Measurements from ENCODE around the gene PLEK. TPM values are rescaled to one million over a fixed set of nuclear protein-coding genes. Genes with fewer than 3 reads are reported as not detected.
"Not testable (repeated sequence)": the region's sequence is repeated elsewhere in the genome, so short reads cannot be mapped to it uniquely, and the experiment has no call there.

The PLEK gene
- total and polyA plus RNA-seq, 9 of the 15 experiments (the other 6 are each of a cell fraction or from before 2014, with no cell fraction given), result 0.14 to 1.2 (median 0.36) TPM

DNA sequence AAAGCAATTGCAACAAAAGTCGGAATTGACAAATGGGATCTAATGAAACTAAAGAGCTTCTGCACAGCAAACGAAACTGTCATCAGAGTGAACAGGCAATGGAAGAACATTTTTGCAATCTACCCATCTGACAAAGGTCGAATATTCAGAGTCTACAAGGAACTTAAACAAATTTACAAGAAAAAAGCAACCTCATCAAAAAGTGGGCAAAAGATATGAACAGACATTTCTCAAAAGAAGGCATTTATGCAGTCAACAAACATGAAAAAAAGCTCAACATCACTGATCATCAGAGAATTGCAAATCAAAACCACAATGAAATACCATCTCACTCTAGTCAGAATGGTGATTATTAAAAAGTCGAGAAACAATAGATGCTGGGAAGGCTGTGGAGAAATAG, 16.0 kb upstream of the PLEK start:
- H3K36me3 ChIP-seq (ENCODE audit: control insufficient read depth, insufficient read depth, low read length); H3K9ac ChIP-seq (ENCODE audit: insufficient read depth in 1 of 2, low read depth in 2 of 2, low read length in 2 of 2); H3K9me1 ChIP-seq (ENCODE audit: control insufficient read depth, insufficient read depth, low read length); H2AFZ ChIP-seq (ENCODE audit: low read depth, low read length); H3K79me2 ChIP-seq (ENCODE audit: control insufficient read depth, insufficient read depth, low read length); BruUV-seq (replicated peaks); H4K20me1 ChIP-seq (replicated peaks; ENCODE audit: control insufficient read depth, insufficient read depth, low read length); CTCF ChIA-PET (ENCODE audit: low intra/inter-chr PET ratio); intact Hi-C loops (cut with micrococcal nuclease); H3K9me3 ChIP-seq (replicated peaks; ENCODE audit: control insufficient read depth, insufficient read depth, low read depth, low read length); H3K4me2 ChIP-seq (ENCODE audit: insufficient read depth, low read length); FAIRE-seq; H3K4me3 ChIP-seq; DNase-seq (ENCODE audit: extremely low read depth in 1 of 4, low spot score in 3 of 4); H3K27me3 ChIP-seq (ENCODE audit: control insufficient read depth in 2 of 2, insufficient read depth in 2 of 2, low read length in 2 of 2); H3K27ac ChIP-seq (ENCODE audit: extremely low read depth, low read depth, low read length); in situ Hi-C loops (cut with MboI); ATAC-seq; POLR2A ChIA-PET: not testable (repeated sequence)
- H3K4me1 ChIP-seq (replicated peaks in 1 of 2; ENCODE audit: control insufficient read depth in 2 of 2, insufficient read depth in 2 of 2, low read length in 2 of 2), result peaks cover 3 to 19% of the 10 kb centered on the region in 2 experiments; a peak in 4 of 5 replicates
- peak; percentile 30; the same call in 1 of the 2 replicates for TF ChIP-seq MAFK (IDR thresholded peaks at IDR 0.05; ENCODE audit: low read length)
- TF ChIP-seq ZNF3 (CRISPR knock-in tag; IDR thresholded peaks at IDR 0.05), result peak; percentile 29; the same call in 1 of the 2 replicates
- peak; percentile 84 for TF ChIP-seq C11orf30 (IDR thresholded peaks at IDR 0.05; ENCODE audit: low read depth)
- TF ChIP-seq MAFG (tag; conservative IDR thresholded peaks at IDR 0.05), result peak; percentile 84
- TF ChIP-seq, protein P1, sequence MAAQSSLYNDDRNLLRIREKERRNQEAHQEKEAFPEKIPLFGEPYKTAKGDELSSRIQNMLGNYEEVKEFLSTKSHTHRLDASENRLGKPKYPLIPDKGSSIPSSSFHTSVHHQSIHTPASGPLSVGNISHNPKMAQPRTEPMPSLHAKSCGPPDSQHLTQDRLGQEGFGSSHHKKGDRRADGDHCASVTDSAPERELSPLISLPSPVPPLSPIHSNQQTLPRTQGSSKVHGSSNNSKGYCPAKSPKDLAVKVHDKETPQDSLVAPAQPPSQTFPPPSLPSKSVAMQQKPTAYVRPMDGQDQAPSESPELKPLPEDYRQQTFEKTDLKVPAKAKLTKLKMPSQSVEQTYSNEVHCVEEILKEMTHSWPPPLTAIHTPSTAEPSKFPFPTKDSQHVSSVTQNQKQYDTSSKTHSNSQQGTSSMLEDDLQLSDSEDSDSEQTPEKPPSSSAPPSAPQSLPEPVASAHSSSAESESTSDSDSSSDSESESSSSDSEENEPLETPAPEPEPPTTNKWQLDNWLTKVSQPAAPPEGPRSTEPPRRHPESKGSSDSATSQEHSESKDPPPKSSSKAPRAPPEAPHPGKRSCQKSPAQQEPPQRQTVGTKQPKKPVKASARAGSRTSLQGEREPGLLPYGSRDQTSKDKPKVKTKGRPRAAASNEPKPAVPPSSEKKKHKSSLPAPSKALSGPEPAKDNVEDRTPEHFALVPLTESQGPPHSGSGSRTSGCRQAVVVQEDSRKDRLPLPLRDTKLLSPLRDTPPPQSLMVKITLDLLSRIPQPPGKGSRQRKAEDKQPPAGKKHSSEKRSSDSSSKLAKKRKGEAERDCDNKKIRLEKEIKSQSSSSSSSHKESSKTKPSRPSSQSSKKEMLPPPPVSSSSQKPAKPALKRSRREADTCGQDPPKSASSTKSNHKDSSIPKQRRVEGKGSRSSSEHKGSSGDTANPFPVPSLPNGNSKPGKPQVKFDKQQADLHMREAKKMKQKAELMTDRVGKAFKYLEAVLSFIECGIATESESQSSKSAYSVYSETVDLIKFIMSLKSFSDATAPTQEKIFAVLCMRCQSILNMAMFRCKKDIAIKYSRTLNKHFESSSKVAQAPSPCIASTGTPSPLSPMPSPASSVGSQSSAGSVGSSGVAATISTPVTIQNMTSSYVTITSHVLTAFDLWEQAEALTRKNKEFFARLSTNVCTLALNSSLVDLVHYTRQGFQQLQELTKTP (IDR thresholded peaks at IDR 0.05; ENCODE audit: low read depth in 1 of 2, partially characterized antibody in 2 of 2), result peak in 1 of 2 experiments; percentile 88
- peak; percentile 95 for TF ChIP-seq ZNF316 (IDR thresholded peaks at IDR 0.05)
- WGBS (ENCODE audit: insufficient coverage, low coverage, missing lambda C conversion rate), result 72% methylated on average over 4 of the region's 4 CpGs
